CMK (cell line): Measurements from ENCODE around the gene PPP1CA.
A peak's percentile ranks its signal among the peaks of the same experiment; 100 is the strongest.

Experiments
- DNase-seq: peaks from one replicate; pipeline ENCODE4 v3.0.0-alpha.2; 2010; ENCODE audit warnings: low read depth

Gene PPP1CA

GRCh38 chr11:67369275-67369674 lies 32.4 kb downstream of the PPP1CA start:
- DNase-seq: no peak

GRCh38 chr11:67368621-67369020 lies 33.0 kb downstream of the PPP1CA start:
- DNase-seq: no peak

GRCh38 chr11:67367761-67368227 lies 33.9 kb downstream of the PPP1CA start:
- no peak for DNase-seq

- DNase-seq: no peak
Observed at GRCh38 chr11:67366961-67367760, 34.5 kb downstream of the PPP1CA start.

GRCh38 chr11:67366546-67366945 lies 35.1 kb downstream of the PPP1CA start:
- DNase-seq: no peak

GRCh38 chr11:67365736-67366444 lies 35.8 kb downstream of the PPP1CA start:
- no peak for DNase-seq

- no peak for DNase-seq
Observed at GRCh38 chr11:67364783-67365722, 36.6 kb downstream of the PPP1CA start.

- DNase-seq: no peak
Observed at GRCh38 chr11:67364169-67364568, 37.5 kb downstream of the PPP1CA start.

GRCh38 chr11:67357831-67358670 lies 43.6 kb downstream of the PPP1CA start:
- DNase-seq: no peak

GRCh38 chr11:67356864-67357561 lies 44.6 kb downstream of the PPP1CA start:
- DNase-seq: peak; percentile 76

- DNase-seq: no peak
Observed at GRCh38 chr11:67356387-67356863, 45.2 kb downstream of the PPP1CA start.

- no peak for DNase-seq
Observed at GRCh38 chr11:67355794-67356386, 45.8 kb downstream of the PPP1CA start.

GRCh38 chr11:67355023-67355793 lies 46.5 kb downstream of the PPP1CA start:
- DNase-seq: no peak

- peak; percentile 83 for DNase-seq
Observed at GRCh38 chr11:67354075-67355022, 47.3 kb downstream of the PPP1CA start.

- peak; percentile 98 for DNase-seq
Observed at GRCh38 chr11:67353317-67354074, 48.2 kb downstream of the PPP1CA start, which contains the start of gene POLD4. Gene POLD4 (minus strand): TSS chr11:67353546. CDS start chr11:67353399, 147 bp downstream.

- DNase-seq: no peak
Observed at GRCh38 chr11:67352546-67353316, 48.9 kb downstream of the PPP1CA start.
